MM.1S (cell line): ENCODE measurements around the gene SH3TC2.

Experiments used
- DNase-seq: peaks from one replicate; pipeline ENCODE4 v3.0.0-alpha.2; 2015
- H2AFZ ChIP-seq: fragments of 300-600 bp; sonication (generic); 2 replicates; pipeline ENCODE4 v1.6.0; 2016; ENCODE audit warnings: antibody characterized with exemption, low read length
- H3F3A ChIP-seq: fragments of 300-600 bp; sonication (generic); 2 replicates; pipeline ENCODE4 v1.6.1; 2016; ENCODE audit warnings: mild to moderate bottlenecking, antibody characterized with exemption, low read length, moderate library complexity, mixed read lengths; ENCODE audit not compliant: insufficient read depth
- H3K27ac ChIP-seq: fragments of 300-600 bp; sonication (generic); 2 replicates; pipeline ENCODE4 v1.5.1; 2016; ENCODE audit warnings: mild to moderate bottlenecking, low read length
- H3K27me3 ChIP-seq: fragments of 300-600 bp; sonication (generic); replicated peaks from 2 replicates; pipeline ENCODE4 v1.6.0; 2016; ENCODE audit warnings: low read length; ENCODE audit not compliant: insufficient read depth
- H3K36me3 ChIP-seq: fragments of 300-600 bp; sonication (generic); replicated peaks from 2 replicates; pipeline ENCODE4 v1.6.1; 2016; ENCODE audit warnings: mild to moderate bottlenecking, low read length, mixed read lengths; ENCODE audit not compliant: insufficient read depth
- H3K4me1 ChIP-seq: fragments of 300-600 bp; sonication (generic); 2 replicates; pipeline ENCODE4 v1.6.1; 2016; ENCODE audit warnings: low read length, mixed read lengths
- H3K4me2 ChIP-seq: fragments of 300-600 bp; sonication (generic); 2 replicates; pipeline ENCODE4 v1.6.0; 2016; ENCODE audit warnings: low read depth, low read length
- H3K4me3 ChIP-seq: fragments of 300-600 bp; sonication (generic); 2 replicates; pipeline ENCODE4 v1.5.1; 2016; ENCODE audit warnings: low read length, mixed read lengths
- H3K79me2 ChIP-seq: fragments of 300-600 bp; sonication (generic); 2 replicates; pipeline ENCODE4 v1.6.1; 2016; ENCODE audit warnings: mixed run types, low read length, mixed read lengths
- H3K9ac ChIP-seq: fragments of 300-600 bp; sonication (generic); 2 replicates; pipeline ENCODE4 v1.6.1; 2016; ENCODE audit warnings: low read length, mixed read lengths
- H3K9me2 ChIP-seq: fragments of 300-600 bp; sonication (generic); replicated peaks from 2 replicates; pipeline ENCODE4 v1.6.1; 2016; ENCODE audit warnings: mild to moderate bottlenecking, low read length, mixed read lengths; ENCODE audit not compliant: insufficient read depth
- H3K9me3 ChIP-seq: fragments of 300-600 bp; sonication (generic); replicated peaks from 2 replicates; pipeline ENCODE4 v1.6.1; 2016; ENCODE audit warnings: mild to moderate bottlenecking, low read length, mixed read lengths; ENCODE audit not compliant: insufficient read depth
- H4K20me1 ChIP-seq: fragments of 300-600 bp; sonication (generic); 2 replicates; pipeline ENCODE4 v1.6.1; 2016; ENCODE audit warnings: mild to moderate bottlenecking, low read length, moderate library complexity, mixed read lengths; ENCODE audit not compliant: insufficient read depth
- CTCF ChIP-seq: fragments of 300-600 bp; sonication (generic); IDR thresholded peaks from 2 replicates; pipeline ENCODE4 v1.5.1; 2016; ENCODE audit warnings: antibody characterized with exemption, low read length, mixed read lengths
- EZH2 ChIP-seq: fragments of 300-600 bp; sonication (generic); optimal IDR thresholded peaks from 2 replicates; pipeline ENCODE3; 2017; ENCODE audit warnings: low read depth, mild to moderate bottlenecking, antibody characterized with exemption, low read length, mixed read lengths
- EZH2phosphoT487 ChIP-seq: fragments of 300-600 bp; sonication (generic); IDR thresholded peaks from 2 replicates; pipeline ENCODE4 v1.6.1; 2018; ENCODE audit warnings: antibody characterized with exemption, low read length

Gene SH3TC2

GRCh38 chr5:149012350-149012749 lies 50.5 kb downstream of the SH3TC2 start:
- no peaks in the 10 kb centered on the region for H3K36me3 ChIP-seq
- no peak for TF ChIP-seq EZH2phosphoT487
- TF ChIP-seq CTCF: no peak
- no peak for TF ChIP-seq EZH2
- H4K20me1 ChIP-seq: no peaks in the 10 kb centered on the region
- no peaks in the 10 kb centered on the region for H3K9me3 ChIP-seq
- peaks cover 15% of the 10 kb centered on the region for H3K4me1 ChIP-seq
- no peak overlapping the region for H2AFZ ChIP-seq
- no peak overlapping the region for H3K9ac ChIP-seq
- no peak overlapping the region for H3K4me3 ChIP-seq
- no peak overlapping the region for H3K27ac ChIP-seq
- H3K27me3 ChIP-seq: no peaks in the 10 kb centered on the region
- peaks cover 14% of the 10 kb centered on the region for H3F3A ChIP-seq
- H3K4me2 ChIP-seq: no peak overlapping the region
- no peaks in the 10 kb centered on the region for H3K9me2 ChIP-seq
- H3K79me2 ChIP-seq: no peaks in the 10 kb centered on the region
- no peak for DNase-seq

GRCh38 chr5:149011728-149012127 lies 51.1 kb downstream of the SH3TC2 start:
- Histone ChIP-seq H3K4me2 (no peak overlapping the region), H2AFZ (no peak overlapping the region), H3K4me1 (peaks cover 15% of the 10 kb centered on the region), H3K4me3 (no peak overlapping the region), H3K9ac (no peak overlapping the region), H3K79me2 (no peaks in the 10 kb centered on the region), H3K36me3 (no peaks in the 10 kb centered on the region), H3K27me3 (no peaks in the 10 kb centered on the region), H3K27ac (no peak overlapping the region), H3K9me3 (no peaks in the 10 kb centered on the region), H3K9me2 (no peaks in the 10 kb centered on the region), H3F3A (peaks cover 14% of the 10 kb centered on the region), H4K20me1 (no peaks in the 10 kb centered on the region)
- no peak for DNase-seq
- TF ChIP-seq EZH2 (no peak), EZH2phosphoT487 (no peak), CTCF (no peak)

GRCh38 chr5:149011084-149011483 lies 51.8 kb downstream of the SH3TC2 start:
- Histone ChIP-seq H3K27ac (no peak overlapping the region), H3K4me3 (no peak overlapping the region), H3K27me3 (no peaks in the 10 kb centered on the region), H4K20me1 (no peaks in the 10 kb centered on the region), H2AFZ (no peak overlapping the region), H3F3A (peaks cover 14% of the 10 kb centered on the region), H3K9me2 (no peaks in the 10 kb centered on the region), H3K9ac (no peak overlapping the region), H3K4me1 (peaks cover 15% of the 10 kb centered on the region), H3K9me3 (no peaks in the 10 kb centered on the region), H3K36me3 (no peaks in the 10 kb centered on the region), H3K79me2 (no peaks in the 10 kb centered on the region), H3K4me2 (no peak overlapping the region)
- DNase-seq: no peak
- TF ChIP-seq EZH2: no peak
- no peak for TF ChIP-seq EZH2phosphoT487
- TF ChIP-seq CTCF: no peak
